DMS 273 (cell line): Measurements from ENCODE around the gene RASAL2.
"Not testable (repeated sequence)": the region's sequence is repeated elsewhere in the genome, so short reads cannot be mapped to it uniquely, and the experiment has no call there.

Experiments used
- DNase-seq: peaks from one replicate; lab custom pipeline; 2025; ENCODE audit not compliant: unreplicated experiment; lab: John Stamatoyannopoulos, UW

Gene RASAL2

DNA sequence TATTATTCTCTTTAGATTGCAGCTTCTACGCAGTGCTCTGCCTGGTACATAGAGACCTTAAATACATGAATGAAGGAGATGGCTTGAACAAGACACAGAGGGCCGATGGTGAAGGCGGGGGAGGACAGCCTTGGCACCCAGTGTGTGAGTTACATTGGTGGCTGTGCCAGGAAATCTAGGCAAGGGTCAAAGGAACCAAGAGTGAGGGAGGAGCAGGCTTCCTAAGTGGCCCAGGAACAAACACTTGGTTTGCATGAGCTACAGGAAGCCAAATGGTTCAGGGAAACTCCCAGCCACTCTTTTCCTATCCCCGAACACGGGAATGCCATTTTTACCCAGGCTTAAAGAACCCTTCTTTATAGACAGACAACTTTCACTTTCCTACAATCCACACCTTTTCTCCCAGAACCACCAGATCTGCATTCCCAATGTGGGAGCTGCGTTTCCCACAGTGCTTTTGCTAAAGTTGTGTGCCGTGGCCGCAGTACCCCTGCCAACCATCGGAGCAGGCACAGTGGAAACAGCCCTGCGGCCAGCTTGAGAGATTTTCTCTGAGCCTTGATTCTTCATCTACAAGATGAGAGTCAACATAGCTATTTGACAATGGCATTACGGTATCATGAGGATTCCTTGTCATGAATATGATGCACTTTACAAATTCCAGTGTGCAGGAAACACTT lies 406.3 kb downstream of the RASAL2 start:
- DNase-seq: peak; percentile 41

GRCh38 chr1:178500936-178501554 lies 407.1 kb downstream of the RASAL2 start:
- DNase-seq: no peak

DNA sequence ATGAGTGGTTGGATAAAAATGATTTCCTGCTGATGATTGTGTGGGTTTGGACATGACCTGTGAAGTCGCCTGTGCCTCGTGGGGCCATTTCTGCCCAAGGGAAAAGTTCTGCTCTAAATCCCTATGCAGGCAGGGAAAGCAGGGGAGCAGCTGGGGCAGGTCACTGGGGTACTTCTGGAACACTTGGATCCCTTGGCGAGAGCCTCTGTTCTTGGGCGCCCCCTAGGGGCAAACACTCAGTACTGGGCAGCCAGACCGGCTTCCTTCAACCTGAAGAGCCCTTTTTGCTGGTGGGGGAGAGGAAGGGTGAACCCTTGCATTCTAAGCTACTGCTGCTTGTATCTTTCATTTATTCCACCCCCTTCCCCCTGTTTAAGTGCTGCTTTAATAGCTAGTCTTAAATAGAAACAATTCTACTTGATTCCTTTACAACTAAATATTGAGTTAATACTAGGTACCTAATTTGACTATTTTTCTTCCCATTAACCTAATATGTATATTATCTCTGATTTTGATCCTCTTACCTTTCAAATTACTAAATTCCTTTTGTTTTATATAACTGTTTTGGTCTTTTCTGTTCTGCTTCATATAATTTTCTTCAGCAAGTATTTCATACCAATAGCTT lies 407.9 kb downstream of the RASAL2 start:
- DNase-seq: peak; percentile 86

DNA sequence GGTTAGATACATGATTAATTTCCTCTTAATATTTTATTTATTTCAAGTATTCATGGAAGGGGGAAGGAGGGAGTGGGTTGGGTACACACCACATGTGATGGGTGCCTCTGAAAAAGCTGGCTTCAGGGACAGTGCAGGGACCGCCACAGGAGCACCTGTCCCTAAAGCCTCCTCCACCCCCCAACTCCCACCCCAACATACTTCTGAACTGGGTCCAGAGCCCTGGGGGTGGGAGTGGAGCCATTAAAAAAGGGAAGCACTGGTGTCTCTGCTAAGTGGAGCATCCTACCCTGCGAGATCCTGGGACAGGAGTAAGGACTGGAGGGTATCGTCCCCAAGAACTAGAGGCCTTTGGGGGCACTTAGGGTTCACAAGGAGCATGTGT lies 408.4 kb downstream of the RASAL2 start:
- DNase-seq: no peak

DNA sequence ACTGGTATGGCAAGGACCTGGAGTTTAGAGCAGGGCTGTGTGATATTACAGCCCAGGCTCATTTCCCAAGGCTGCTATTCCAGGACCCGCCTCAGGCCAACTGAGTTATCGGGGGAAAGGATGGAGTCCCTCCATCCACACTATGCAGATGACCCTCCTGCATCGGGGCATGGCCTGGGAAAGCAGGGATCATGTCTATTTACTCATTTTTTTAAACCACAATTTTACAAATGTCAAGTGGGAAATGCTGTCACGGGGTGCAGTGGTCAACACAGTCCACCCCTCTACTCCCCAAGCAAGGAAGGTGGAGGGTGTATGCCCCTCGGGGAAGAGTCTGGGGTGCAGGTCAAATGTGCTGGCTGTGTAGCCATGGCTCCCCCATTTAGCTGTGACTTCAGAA lies 409.0 kb downstream of the RASAL2 start:
- DNase-seq: no peak

GRCh38 chr1:178503316-178503715 lies 409.4 kb downstream of the RASAL2 start:
- not testable (repeated sequence) for DNase-seq

- no peak for DNase-seq
Observed at GRCh38 chr1:178503849-178504248, 409.9 kb downstream of the RASAL2 start.

- no peak for DNase-seq
Observed at GRCh38 chr1:178504286-178504685, 410.4 kb downstream of the RASAL2 start.

DNA sequence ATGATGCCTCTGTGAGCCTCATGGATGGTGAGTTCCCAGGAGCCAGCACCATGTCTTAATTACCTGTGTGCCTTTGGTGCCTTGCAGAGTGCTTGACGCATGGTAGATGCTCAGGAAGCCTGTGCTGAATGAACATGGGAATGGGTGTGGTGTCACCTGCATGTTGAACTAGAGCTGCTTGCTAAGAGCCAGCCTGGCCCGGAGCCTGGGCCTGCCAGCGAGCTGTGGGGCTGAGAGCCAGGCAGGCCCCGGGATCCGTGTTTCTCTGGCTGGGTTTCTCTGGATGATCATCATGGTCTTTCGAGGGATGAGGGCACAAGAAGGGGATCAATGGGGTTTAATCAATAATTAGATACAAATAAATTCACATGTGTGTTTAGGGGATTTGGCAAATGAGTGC lies 412.3 kb downstream of the RASAL2 start:
- DNase-seq: no peak

DNA sequence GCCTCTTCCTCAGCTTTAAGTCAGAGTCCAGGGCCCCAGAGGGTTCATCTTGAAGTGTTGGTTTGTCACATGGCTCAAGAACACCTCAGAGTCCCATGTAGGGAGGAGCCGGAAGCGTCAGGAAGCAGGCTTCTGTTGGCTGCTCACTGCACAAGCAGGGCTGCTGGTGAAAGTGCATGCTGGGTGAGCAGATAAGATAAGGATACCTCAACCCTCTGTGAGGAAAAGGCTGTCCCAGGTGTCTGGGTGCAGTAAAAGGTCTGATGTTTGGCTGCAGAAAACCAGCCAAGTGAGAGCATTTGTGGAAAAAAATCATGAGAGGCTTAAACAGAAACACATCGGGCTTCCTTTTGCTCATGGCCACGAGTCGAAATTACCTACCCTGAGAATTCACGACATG lies 412.8 kb downstream of the RASAL2 start:
- DNase-seq: no peak

- DNase-seq: no peak
Observed at GRCh38 chr1:178509414-178510007, 415.6 kb downstream of the RASAL2 start.

- no peak for DNase-seq
Observed at GRCh38 chr1:178510155-178510554, 416.3 kb downstream of the RASAL2 start.

DNA sequence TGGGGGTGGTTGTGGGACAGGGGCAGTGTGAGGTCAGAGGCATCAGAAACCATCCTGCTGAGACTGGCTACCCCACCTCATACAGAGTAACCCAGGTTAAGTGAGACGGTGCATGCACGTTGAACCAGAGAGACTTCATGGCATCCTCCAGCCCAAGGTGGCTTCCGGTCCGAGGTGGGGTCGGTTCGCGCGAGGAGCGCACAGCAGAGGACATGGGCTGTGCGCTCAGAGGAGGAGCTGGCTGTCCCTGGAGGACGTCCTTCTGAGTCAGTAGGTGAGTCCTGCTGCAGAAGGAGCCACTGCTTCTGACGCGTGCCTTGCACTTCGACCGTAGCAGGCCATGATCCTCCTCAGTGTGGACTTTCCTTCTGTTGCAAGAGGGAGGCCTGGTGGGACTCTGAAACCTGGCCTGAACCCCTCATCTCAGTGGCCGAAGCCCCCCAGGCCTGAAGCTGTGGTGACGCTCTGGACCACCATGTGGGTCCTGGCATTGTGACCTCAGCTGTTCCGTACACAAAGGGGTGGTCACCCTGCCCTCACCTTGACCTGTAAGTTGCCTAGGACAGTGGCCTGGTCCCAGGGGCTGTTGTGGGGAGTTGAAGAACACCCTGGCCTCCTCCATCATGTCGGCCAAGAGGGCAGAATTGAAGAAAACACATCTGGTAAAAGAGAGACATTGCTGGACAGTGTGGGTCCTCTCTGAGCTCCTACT lies 418.8 kb downstream of the RASAL2 start, which contains the start of gene TEX35:
TEX35 (plus strand) TSS at position 544 of the 712 bp plus-strand sequence; CDS start at position 624, 80 bp downstream.
- no peak for DNase-seq

- DNase-seq: peak; percentile 73
Observed at GRCh38 chr1:178513278-178513983, 419.5 kb downstream of the RASAL2 start.

DNA sequence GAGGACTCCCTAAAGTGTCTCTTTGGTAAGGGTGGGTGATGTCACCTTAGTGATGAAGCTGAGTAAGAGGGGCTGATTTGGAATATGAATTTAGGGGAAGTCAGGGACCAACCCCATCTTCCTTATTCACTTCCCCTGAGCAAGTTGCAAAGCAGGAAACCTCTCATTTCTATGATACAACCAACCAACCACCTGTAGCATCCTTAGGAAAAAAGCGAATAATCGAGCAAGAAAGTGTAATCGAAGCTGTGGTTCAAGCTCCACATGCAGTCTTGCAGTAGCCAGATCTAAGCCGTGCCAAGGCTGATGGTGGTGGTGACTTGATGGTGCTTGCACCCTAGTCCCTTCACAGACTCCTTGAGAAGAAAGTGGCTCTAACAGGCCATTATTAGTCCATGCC lies 422.2 kb downstream of the RASAL2 start:
- DNase-seq: no peak

GRCh38 chr1:178518894-178519293 lies 425.0 kb downstream of the RASAL2 start:
- no peak for DNase-seq

DNA sequence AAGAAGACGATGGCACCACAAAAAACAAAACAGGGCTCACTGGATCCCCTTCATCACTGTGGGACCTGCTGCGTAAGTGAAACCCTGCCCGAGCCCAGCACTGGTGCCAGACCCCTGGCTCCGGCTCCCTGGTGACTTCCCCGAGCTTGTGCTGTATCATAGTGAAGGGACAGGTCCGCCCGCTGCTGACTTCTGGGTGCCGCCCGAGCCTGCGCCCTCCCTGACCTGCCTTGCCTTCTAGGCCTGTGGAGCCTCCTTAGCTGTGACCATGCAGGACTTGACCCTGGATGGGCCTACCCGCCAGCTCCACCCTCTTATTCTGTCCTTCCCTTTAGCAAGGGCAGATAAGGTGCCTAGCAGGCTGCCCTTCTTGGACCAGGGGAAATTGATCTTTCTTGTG lies 426.9 kb downstream of the RASAL2 start:
- no peak for DNase-seq

DNA sequence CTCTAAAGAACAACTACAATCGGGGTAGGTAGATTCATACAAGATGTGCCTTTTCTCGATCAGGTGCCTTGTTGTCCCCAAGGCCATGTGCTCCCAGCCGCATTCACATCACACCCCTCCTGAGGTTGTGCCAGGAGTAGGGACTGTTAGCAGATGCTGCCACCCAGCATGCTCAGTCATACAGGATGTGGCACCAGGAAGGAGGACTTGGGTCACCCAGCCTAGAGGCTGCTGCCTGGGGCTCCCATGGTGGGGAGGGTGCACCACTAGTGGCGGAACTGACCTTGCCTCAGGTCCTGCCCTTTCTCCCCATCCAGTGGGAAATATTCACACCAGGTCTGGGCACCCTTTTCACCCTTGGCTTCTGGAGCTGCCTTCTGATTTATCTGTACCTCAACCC lies 427.3 kb downstream of the RASAL2 start:
- DNase-seq: no peak

GRCh38 chr1:178527117-178527516 lies 433.2 kb downstream of the RASAL2 start:
- no peak for DNase-seq

DNA sequence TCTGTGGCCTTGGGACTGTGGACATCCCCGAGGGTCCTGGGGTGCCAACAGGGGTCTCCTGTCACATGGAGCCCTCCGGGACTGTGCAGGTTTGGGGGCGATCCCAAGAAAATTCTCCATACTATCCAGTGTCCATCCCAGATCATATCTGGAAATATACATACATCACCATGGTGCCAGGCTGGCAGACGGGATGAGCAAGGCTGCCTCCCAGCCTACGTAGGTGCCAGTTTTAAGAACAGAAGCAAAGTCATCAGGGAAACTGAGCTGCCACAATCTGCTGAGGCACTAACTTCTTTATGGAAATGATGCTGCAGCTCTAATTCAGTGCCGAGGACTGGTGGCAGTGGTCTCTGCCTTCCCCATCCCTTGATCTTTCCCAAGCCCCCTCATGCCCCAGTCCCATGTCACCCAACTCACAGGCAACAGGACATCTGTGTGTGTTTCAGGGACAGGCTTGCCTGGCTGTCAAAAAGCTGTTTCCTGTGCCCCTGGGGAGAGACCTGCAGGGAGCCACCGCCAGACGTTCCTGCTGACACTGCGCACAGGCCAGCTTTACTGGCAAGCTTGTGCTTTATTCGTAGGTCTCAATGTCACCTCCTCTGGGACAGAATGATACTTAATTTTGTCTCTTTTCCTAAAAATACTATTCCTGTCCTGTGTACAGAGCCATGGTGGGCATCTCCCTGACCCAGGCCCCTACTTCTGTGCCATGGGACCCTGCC lies 434.5 kb downstream of the RASAL2 start:
- DNase-seq: no peak
